Measurements from ENCODE around the gene ATOH8. TPM values are rescaled to one million over a fixed set of nuclear protein-coding genes. Genes with fewer than 3 reads are reported as not detected.
A peak's percentile ranks its signal among the peaks of the same experiment; 100 is the strongest.

Gene ATOH8
- total RNA-seq, 4 donors from 2014 or later = 34.5 to 79.5 (median 59.6) TPM

DNA sequence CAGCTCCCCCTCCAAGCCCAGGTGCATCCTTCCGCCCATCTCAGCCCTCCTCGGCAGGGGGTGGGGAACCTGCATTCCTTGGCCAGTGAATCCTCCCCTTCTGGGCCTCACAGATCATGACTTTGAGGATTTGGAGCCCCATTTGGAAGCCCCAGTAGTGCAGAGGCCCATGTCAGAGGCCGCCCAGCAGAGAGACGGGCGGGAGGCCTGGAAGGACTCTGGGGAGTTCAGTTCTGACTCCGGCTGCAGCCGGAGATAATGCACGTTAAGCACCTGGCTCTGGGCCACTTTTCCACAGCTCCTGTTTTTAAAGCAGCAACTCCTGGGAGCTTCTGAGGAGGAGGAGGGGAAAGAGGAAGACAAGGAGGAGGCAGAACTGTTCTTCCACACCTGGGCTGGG is 14.9 kb downstream of the ATOH8 start:
- Histone ChIP-seq H3K9me3 (no peaks in the 10 kb centered on the region), H3K27me3 (no peaks in the 10 kb centered on the region), H3K27ac (peak overlapping the region in 3 of 4 donors; percentile 64 to 85 (median 69)), H3K36me3 (peaks cover 0 to 51% of the 10 kb centered on the region in 2 donors), H3K4me3 (peak overlapping the region in 1 of 2 donors; percentile 6), H3K4me1 (peaks cover 18 to 98% (median 69%) of the 10 kb centered on the region in 3 donors)
- no peak for ATAC-seq
- TF ChIP-seq POLR2A (IDR thresholded peaks at IDR 0.05) (no peak), EP300 (IDR thresholded peaks at IDR 0.05) (no peak), POLR2AphosphoS5 (IDR thresholded peaks at IDR 0.05) (no peak)
- TF ChIP-seq, protein P1, sequence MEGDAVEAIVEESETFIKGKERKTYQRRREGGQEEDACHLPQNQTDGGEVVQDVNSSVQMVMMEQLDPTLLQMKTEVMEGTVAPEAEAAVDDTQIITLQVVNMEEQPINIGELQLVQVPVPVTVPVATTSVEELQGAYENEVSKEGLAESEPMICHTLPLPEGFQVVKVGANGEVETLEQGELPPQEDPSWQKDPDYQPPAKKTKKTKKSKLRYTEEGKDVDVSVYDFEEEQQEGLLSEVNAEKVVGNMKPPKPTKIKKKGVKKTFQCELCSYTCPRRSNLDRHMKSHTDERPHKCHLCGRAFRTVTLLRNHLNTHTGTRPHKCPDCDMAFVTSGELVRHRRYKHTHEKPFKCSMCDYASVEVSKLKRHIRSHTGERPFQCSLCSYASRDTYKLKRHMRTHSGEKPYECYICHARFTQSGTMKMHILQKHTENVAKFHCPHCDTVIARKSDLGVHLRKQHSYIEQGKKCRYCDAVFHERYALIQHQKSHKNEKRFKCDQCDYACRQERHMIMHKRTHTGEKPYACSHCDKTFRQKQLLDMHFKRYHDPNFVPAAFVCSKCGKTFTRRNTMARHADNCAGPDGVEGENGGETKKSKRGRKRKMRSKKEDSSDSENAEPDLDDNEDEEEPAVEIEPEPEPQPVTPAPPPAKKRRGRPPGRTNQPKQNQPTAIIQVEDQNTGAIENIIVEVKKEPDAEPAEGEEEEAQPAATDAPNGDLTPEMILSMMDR (IDR thresholded peaks at IDR 0.05) = no peak
- no CpG with 5 or more reads among the region's 8 CpGs for WGBS, 2 donors (ENCODE audit: low coverage in 1 of 2)

DNA sequence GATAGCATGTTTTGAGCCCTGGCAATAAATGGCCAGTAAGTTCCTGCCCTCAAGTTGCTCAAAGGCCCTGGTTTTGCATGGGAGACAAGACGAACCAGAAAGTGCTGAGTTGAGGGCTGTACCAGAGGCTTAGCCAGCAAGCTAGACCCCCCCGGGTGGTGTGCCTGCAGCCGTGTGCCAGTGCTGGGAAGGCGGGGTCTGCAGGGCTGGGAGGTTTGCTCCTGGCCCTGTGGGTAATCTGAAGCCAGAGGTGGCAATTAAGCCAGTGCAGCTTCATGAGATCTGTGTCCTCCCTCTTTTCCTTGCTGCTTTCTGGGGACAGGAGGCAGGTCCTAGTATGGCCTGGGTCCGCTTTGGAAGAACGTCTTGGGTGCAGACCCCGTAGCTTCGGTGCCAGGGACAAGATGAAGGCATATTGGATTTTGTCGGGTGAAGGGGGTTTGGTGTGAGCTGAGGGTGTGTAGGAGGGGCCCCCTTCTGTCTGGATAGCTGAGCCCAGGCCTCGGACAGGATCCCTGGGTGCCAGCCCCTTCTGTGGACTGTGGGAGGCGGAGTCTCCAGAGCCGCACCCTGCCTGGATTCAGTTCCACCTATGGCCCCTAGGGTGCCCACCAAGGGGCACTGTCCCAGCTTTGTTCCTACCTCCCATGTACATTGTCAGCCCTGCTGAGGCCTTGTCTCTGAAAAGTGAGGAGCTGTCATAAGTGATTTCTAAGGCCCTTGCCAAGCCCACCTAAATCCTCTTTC is 15.6 kb downstream of the ATOH8 start:
- Histone ChIP-seq H3K4me3 (no peak overlapping the region), H3K36me3 (peaks cover 0 to 44% of the 10 kb centered on the region in 2 donors), H3K4me1 (peaks cover 21 to 98% (median 76%) of the 10 kb centered on the region in 3 donors), H3K27ac (peak overlapping the region in 3 of 4 donors; percentile 85 to 90 (median 88)), H3K27me3 (no peaks in the 10 kb centered on the region), H3K9me3 (no peaks in the 10 kb centered on the region)
- TF ChIP-seq, protein P1 (IDR thresholded peaks at IDR 0.05) = peak in 2 of 4 experiments; percentile 18 to 22
- TF ChIP-seq POLR2A (IDR thresholded peaks at IDR 0.05) = no peak
- WGBS, 2 donors (ENCODE audit: low coverage in 1 of 2) = 53 to 80% methylated on average over 1 to 3 of the region's 12 CpGs
- no peak for ATAC-seq

DNA sequence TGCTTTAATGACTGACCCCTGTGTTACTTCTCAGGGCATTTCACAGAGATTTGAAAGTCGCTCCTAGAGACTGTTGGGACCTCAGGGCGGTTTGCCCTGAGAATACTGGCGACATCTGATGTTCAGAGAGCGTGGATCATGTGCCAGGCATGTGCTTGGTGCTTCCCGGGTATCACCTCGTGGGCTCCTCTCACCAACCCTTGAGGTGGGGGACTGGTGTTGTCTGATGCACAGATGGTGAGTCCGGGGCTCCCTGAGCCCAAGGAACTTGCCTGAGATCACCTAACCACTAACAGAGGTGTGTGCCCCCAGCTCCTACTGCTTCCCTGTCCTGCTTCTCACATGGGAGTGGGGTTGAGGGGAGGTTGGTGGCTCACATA is 16.2 kb downstream of the ATOH8 start:
- H3K36me3 ChIP-seq = peaks cover 0 to 38% of the 10 kb centered on the region in 2 donors
- H3K27ac ChIP-seq = peak overlapping the region in 3 of 4 donors; percentile 85 to 90 (median 88)
- peaks cover 23 to 98% (median 77%) of the 10 kb centered on the region in 3 donors for H3K4me1 ChIP-seq
- H3K9me3 ChIP-seq = no peaks in the 10 kb centered on the region
- no peak for ATAC-seq
- TF ChIP-seq POLR2A (IDR thresholded peaks at IDR 0.05) (no peak), EP300 (IDR thresholded peaks at IDR 0.05) (no peak), POLR2AphosphoS5 (IDR thresholded peaks at IDR 0.05) (no peak)
- TF ChIP-seq, protein P1 (IDR thresholded peaks at IDR 0.05) = no peak
- H3K27me3 ChIP-seq = no peaks in the 10 kb centered on the region
- 93 to 100% methylated on average over 1 to 3 of the region's 7 CpGs for WGBS, 2 donors (ENCODE audit: low coverage in 1 of 2)
- H3K4me3 ChIP-seq = no peak overlapping the region

DNA sequence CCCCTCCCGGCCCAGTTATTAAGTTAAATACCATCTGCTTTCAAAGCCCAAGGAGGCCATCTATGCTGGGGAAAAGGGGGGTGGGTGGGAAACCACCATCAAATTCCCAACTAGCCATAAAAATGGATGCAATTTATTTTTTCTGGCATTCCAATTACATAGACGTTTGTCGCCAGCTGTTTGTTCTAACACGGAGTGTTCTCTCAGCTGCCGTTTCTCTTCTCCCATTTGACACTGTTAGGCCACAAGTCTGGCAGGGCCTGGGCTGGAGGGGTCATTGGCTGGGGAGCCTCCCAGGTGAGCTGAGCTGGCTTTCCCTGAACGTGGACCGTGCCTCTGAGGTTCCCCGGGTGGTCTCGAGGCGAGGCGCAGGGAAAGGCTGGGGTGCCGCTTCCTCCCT is 16.6 kb downstream of the ATOH8 start:
- H3K36me3 ChIP-seq = peaks cover 0 to 38% of the 10 kb centered on the region in 2 donors
- TF ChIP-seq POLR2A (IDR thresholded peaks at IDR 0.05) (no peak), POLR2AphosphoS5 (IDR thresholded peaks at IDR 0.05) (no peak), EP300 (IDR thresholded peaks at IDR 0.05) (no peak)
- TF ChIP-seq, protein P1 (IDR thresholded peaks at IDR 0.05) = no peak
- no peak overlapping the region for H3K4me3 ChIP-seq
- H3K27ac ChIP-seq = peak overlapping the region in 3 of 4 donors; percentile 85 to 90 (median 88)
- H3K9me3 ChIP-seq = no peaks in the 10 kb centered on the region
- WGBS, 2 donors (ENCODE audit: low coverage in 1 of 2) = 84 to 87% methylated on average over 7 to 11 of the region's 12 CpGs
- peaks cover 23 to 98% (median 77%) of the 10 kb centered on the region in 3 donors for H3K4me1 ChIP-seq
- no peaks in the 10 kb centered on the region for H3K27me3 ChIP-seq
- no peak for ATAC-seq
